ENCODE data around the gene UBXN7.

GRCh38 chr3:196348698-196349097 is 83.5 kb downstream of the UBXN7 start:
- TF ChIP-seq CTCF (IDR thresholded peaks at IDR 0.05; ENCODE audit: poor library complexity, severe bottlenecking) (no peak), RAD21 (conservative IDR thresholded peaks at IDR 0.05) (no peak), POLR2AphosphoS5 (IDR thresholded peaks at IDR 0.05) (no peak), TAF1 (IDR thresholded peaks at IDR 0.05; ENCODE audit: low read depth) (no peak), SMC3 (conservative IDR thresholded peaks at IDR 0.05; ENCODE audit: poor library complexity) (no peak)
